Heart left ventricle (tissue), 16 donors: ENCODE data around the gene SIDT2. TPM values are rescaled to one million over a fixed set of nuclear protein-coding genes. Genes with fewer than 3 reads are reported as not detected.

ENCODE experiments used
- ATAC-seq, 4 donors: fragments of 200-7000 bp; cut with Tn5 transposase; one replicate each; pipeline ENCODE4 v1.9.1; 2020 to 2022; ENCODE audit warnings: moderate library complexity in 4 of 4, mild to moderate bottlenecking in 3 of 4, moderate number of reproducible peaks in 1 of 4
- DNase-seq, 5 donors: peaks; one replicate each; pipeline ENCODE4 v3.0.0-alpha.2; 2020
- H3K27ac ChIP-seq, 12 donors: fragments of 200-600 bp; sonication (generic) in 4 of 12; one replicate each; pipeline versions ENCODE4 v1.5.0 to v1.8.0; 2016 to 2022; ENCODE audit warnings: mild to moderate bottlenecking in 2 of 12
- H3K27me3 ChIP-seq, 9 donors: fragments of 200-600 bp; sonication (generic) in 2 of 9; one replicate each; pipeline versions ENCODE4 v1.5.1 to v1.8.0; 2016 to 2022; ENCODE audit warnings: mild to moderate bottlenecking in 3 of 9
- H3K36me3 ChIP-seq, 9 donors: fragments of 200-600 bp; sonication (generic) in 2 of 9; one replicate each; pipeline versions ENCODE4 v1.5.0 to v1.8.0; 2018 to 2022; ENCODE audit warnings: mild to moderate bottlenecking in 2 of 9
- H3K4me1 ChIP-seq, 12 donors: fragments of 200-600 bp; sonication (generic) in 4 of 12; one replicate each; pipeline versions ENCODE4 v1.5.0 to v1.8.0; 2016 to 2022; ENCODE audit warnings: mild to moderate bottlenecking in 3 of 12
- H3K4me3 ChIP-seq, 12 donors: fragments of 200-600 bp; sonication (generic) in 4 of 12; one replicate each; pipeline versions ENCODE4 v1.5.0 to v1.8.0; 2017 to 2022; ENCODE audit warnings: mild to moderate bottlenecking in 9 of 12, moderate library complexity in 4 of 12
- H3K9me3 ChIP-seq, 12 donors: fragments of 200-600 bp; sonication (generic) in 4 of 12; one replicate each; pipeline versions ENCODE4 v1.5.0 to v1.8.0; 2016 to 2022; ENCODE audit warnings: mild to moderate bottlenecking in 1 of 12
- POLR2A ChIP-seq, 2 donors: fragments of 450-650 bp; IDR thresholded peaks; one replicate each; pipeline ENCODE4 v1.6.1; 2017; ENCODE audit warnings: antibody characterized with exemption in 2 of 2, mild to moderate bottlenecking in 2 of 2, moderate library complexity in 2 of 2
- WGBS, 4 donors: extraction: QIAGEN DNeasy Blood & Tissue Kit in 2 of 4; methylation state at CpG; one replicate each; pipeline versions ENCODE4 v1.1.5 to v1.1.7; 2013 to 2018; 5-methylcytosine and 5-hydroxymethylcytosine counted together
- intact Hi-C, 10 donors: fragments of 100-400 bp; cut with DNase I; formaldehyde crosslinking; loops; one replicate each; pipeline versions ENCODE4 v1.11.1 to v1.14.2; 2022
- polyA plus RNA-seq, 2 donors: library from polyadenylated mRNA; stranded (reverse); fragments of 200-250 nt; gene quantifications; one replicate each; pipeline ENCODE4 v1.2.3, GENCODE V29; 2013
- total RNA-seq, 9 donors: library from RNA; depleted of rRNA in 2 of 9; stranded (reverse); fragments of >200 nt in 2 of 9; fragmentation: NEBNext Ultra II Directional in 3 of 9; extraction: Animal tissue kit (Norgen Biotek cat#: 25700) in 3 of 9; gene quantifications; one replicate each; pipeline versions ENCODE4 v1.1.0 to v1.2.4, GENCODE V29; 2016 to 2023
- TF ChIP-seq, protein P1 (sequence below), 12 donors: fragments of 200-600 bp; sonication (generic) in 4 of 12; IDR thresholded peaks; one replicate each; pipeline versions ENCODE4 v1.5.0 to v1.8.0; 2018 to 2022; ENCODE audit warnings: antibody characterized with exemption in 12 of 12, mild to moderate bottlenecking in 5 of 12
- donor health status: ischemic (EF 13 %, LVEDD 7.1; RV severe dilation, severe dysfunction).
- donor health status: healthy with polysubstance abuse.
- donor health status: DM: no; HTN: yes; CAD: no.
- donor health status: DM: no; HTN: no; CAD: no.
- donor health status: ischemic (EF 25% LVEDD 6.9; RV normal size, moderate dysfunction).
- donor health status: ischemic (EF 25% LVEDD 5.7; RV mildly dilated, moderate dysfunction).
- donor health status: healthy.
- donor health status: DM: yes; HTN: yes; CAD: no.
- donor health status: ischemic (EF 35%, LVEDD 5.7; RV mildly dilated, moderate dysfunction).
- donor health status: nonischemic (EF 11% LVEDD 7.7; RV severe dilation, severe dysfunction).
- donor health status: DM: yes; HTN: yes; CAD: no.
- donor health status: PGD.
- donor health status: ischemic (EF 29% LVEDD 5.4; RV normal size, mild dysfunction).
- donor health status: nonischemic (EF 23%, LVEDD 6.1; RV moderate dilation, normal function).

Gene SIDT2
- total and polyA plus RNA-seq, 11 donors, result 13.9 to 45.5 (median 19.3) TPM

DNA sequence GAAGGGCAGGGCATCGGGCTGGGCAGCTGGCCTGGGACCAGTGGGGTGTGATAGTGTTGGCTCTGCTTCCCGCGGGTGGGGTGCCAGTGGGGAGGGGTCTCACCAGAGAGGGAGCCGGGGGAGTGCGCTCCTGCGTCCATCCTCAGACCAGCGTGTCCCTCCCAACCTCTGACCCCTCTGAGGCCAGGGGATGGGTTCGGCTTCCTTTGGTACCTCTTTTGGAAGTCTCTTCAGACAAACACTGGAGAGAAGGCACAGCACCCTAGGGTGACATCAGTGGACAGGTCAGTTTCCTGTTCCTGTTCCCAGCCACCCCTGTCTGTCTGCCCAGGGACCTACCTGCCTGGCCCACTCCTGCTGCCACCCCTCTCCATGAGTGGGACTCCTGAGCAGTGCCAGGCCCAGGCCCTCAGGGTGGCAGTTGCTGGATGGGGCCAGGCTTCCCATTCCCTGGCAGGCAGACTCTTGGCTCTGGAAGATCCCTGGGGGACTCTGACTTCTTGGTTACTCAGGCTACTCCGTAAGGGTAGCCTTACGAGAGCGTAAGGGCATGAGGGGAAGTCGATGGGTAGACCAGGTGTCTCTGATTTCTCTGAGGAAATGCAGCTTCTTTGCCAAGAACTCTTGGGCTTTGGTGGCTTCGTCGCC lies 23.2 kb downstream of the SIDT2 start:
- H3K4me3 ChIP-seq, result peak overlapping the region in 10 of 12 donors; percentile 7 to 80 (median 50)
- TF ChIP-seq, protein P1, sequence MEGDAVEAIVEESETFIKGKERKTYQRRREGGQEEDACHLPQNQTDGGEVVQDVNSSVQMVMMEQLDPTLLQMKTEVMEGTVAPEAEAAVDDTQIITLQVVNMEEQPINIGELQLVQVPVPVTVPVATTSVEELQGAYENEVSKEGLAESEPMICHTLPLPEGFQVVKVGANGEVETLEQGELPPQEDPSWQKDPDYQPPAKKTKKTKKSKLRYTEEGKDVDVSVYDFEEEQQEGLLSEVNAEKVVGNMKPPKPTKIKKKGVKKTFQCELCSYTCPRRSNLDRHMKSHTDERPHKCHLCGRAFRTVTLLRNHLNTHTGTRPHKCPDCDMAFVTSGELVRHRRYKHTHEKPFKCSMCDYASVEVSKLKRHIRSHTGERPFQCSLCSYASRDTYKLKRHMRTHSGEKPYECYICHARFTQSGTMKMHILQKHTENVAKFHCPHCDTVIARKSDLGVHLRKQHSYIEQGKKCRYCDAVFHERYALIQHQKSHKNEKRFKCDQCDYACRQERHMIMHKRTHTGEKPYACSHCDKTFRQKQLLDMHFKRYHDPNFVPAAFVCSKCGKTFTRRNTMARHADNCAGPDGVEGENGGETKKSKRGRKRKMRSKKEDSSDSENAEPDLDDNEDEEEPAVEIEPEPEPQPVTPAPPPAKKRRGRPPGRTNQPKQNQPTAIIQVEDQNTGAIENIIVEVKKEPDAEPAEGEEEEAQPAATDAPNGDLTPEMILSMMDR (IDR thresholded peaks at IDR 0.05), result no peak
- TF ChIP-seq POLR2A (IDR thresholded peaks at IDR 0.05), result no peak
- peak in 3 of 5 donors; percentile 10 to 55 (median 26) for DNase-seq
- peak overlapping the region in 11 of 12 donors; percentile 23 to 99 (median 75) for H3K27ac ChIP-seq
- intact Hi-C loops, result no loop called here
- WGBS, 4 donors, result 62 to 74% (median 66%) methylated on average over 12 to 14 of the region's 14 CpGs
- no peak for ATAC-seq
- no peaks in the 10 kb centered on the region for H3K9me3 ChIP-seq
- peaks cover 0 to 66% (median 30%) of the 10 kb centered on the region in 12 donors for H3K4me1 ChIP-seq
- H3K36me3 ChIP-seq, result peaks cover 0 to 39% (median 31%) of the 10 kb centered on the region in 9 donors
- no peaks in the 10 kb centered on the region for H3K27me3 ChIP-seq

DNA sequence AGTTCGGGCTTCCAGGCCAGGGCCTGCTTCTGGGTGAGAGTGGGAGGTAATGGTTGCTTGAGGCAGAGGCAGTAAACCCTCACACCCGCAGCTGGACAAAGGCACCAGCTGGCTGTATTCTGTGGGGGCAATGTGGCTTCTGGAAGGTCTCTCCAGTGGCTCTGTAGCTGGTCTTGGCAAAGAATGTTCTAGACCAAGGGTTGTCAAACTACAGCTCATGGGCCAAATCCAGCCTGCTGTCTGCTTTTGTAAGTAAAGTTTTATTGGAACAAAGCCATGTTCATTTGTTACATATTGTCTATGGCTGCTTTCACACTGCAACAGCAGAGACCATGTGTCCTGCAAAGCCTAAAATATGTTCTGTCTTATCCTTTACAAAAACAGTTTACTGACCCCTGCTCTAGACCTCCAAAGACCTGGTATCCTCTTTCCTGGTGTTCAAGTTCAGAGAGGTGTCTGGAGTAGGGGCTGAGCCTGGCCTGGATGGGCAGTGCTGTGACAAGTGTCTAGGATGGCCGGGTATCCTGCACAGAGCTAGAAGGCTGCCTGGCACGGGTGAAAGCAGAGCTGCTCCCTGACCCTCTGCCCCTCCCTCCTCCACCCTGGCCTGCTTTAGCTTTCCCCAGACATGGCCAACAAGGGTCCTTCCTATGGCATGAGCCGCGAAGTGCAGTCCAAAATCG lies 24.0 kb downstream of the SIDT2 start:
- WGBS, 4 donors, result 84 to 94% (median 88%) methylated on average over 7 of the region's 7 CpGs
- TF ChIP-seq POLR2A (IDR thresholded peaks at IDR 0.05), result no peak
- TF ChIP-seq, protein P1 (IDR thresholded peaks at IDR 0.05), result no peak
- H3K27ac ChIP-seq, result peak overlapping the region in 10 of 12 donors; percentile 23 to 99 (median 78)
- peaks cover 0 to 62% (median 30%) of the 10 kb centered on the region in 12 donors for H3K4me1 ChIP-seq
- H3K9me3 ChIP-seq, result no peaks in the 10 kb centered on the region
- H3K27me3 ChIP-seq, result no peaks in the 10 kb centered on the region
- no peak for ATAC-seq
- intact Hi-C loops, result no loop called here
- peak in 1 of 5 donors; percentile 44 for DNase-seq
- peaks cover 0 to 33% (median 27%) of the 10 kb centered on the region in 9 donors for H3K36me3 ChIP-seq
- peak overlapping the region in 8 of 12 donors; percentile 44 to 80 (median 54) for H3K4me3 ChIP-seq

DNA sequence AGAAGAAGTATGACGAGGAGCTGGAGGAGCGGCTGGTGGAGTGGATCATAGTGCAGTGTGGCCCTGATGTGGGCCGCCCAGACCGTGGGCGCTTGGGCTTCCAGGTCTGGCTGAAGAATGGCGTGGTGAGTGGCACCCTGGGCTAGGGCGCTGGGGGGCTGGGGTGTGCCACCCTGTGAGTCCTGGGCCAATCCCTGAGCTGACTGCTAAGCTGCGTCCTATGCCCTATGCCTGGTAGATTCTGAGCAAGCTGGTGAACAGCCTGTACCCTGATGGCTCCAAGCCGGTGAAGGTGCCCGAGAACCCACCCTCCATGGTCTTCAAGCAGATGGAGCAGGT lies 24.5 kb downstream of the SIDT2 start:
- TF ChIP-seq, protein P1 (IDR thresholded peaks at IDR 0.05), result no peak
- no peak for TF ChIP-seq POLR2A (IDR thresholded peaks at IDR 0.05)
- ATAC-seq, result no peak
- intact Hi-C loops, result no loop called here
- Histone ChIP-seq H3K27ac (peak overlapping the region in 8 of 12 donors; percentile 12 to 99 (median 85)), H3K36me3 (peaks cover 0 to 33% (median 27%) of the 10 kb centered on the region in 9 donors), H3K4me1 (peaks cover 0 to 58% (median 28%) of the 10 kb centered on the region in 12 donors), H3K27me3 (no peaks in the 10 kb centered on the region), H3K9me3 (no peaks in the 10 kb centered on the region), H3K4me3 (peak overlapping the region in 6 of 12 donors; percentile 15 to 80 (median 61))
- 90 to 99% (median 96%) methylated on average over 10 of the region's 10 CpGs for WGBS, 4 donors
- DNase-seq, result peak in 1 of 5 donors; percentile 29
